Endothelial cell of umbilical vein (primary cell): Measurements from ENCODE around the gene ENPP4. TPM values are rescaled to one million over a fixed set of nuclear protein-coding genes. Genes with fewer than 3 reads are reported as not detected.

ENCODE experiments used
- BruUV-seq: library from RNA; stranded (reverse); fragments of 400-500 nt; replicated peaks from 2 replicates; lab custom pipeline; 2021; lab: Mats Ljungman, UMichigan
- CTCF ChIA-PET: fragments of 300-600, 350-600 bp; sonication (Branson Sonifier 250); formaldehyde crosslinking; loops from one replicate; lab custom pipeline; 2021; ENCODE audit warnings: antibody characterized with exemption, inconsistent platforms; lab: Charles Lee
- POLR2A ChIA-PET: fragments of 300-600, 350-600 bp; sonication (Branson Sonifier 250); formaldehyde crosslinking; loops from one replicate; lab custom pipeline; 2021; ENCODE audit warnings: antibody characterized with exemption, inconsistent platforms; lab: Charles Lee
- DNase-seq: peaks from one replicate; pipeline ENCODE4 v3.0.0-alpha.2; 2011; ENCODE audit warnings: low read depth, low spot score
- FAIRE-seq: peaks from 2 replicates; lab custom pipeline; 2011; peaks lifted over from hg19 to GRCh38; lab: Jason Lieb, UNC
- H2AFZ ChIP-seq: 2 replicates; pipeline ENCODE4 v1.6.0; 2012; ENCODE audit warnings: low read depth, low read length, control low read depth, inconsistent platforms
- H3K27ac ChIP-seq: 2 replicates; pipeline ENCODE4 v1.5.1; 2011; ENCODE audit warnings: low read depth, mild to moderate bottlenecking, control low read depth, low read length, moderate library complexity; ENCODE audit not compliant: insufficient read depth
- H3K27me3 ChIP-seq, 2 experiments: 2 replicates each; pipeline versions ENCODE4 v1.6.0 to v1.6.1; 2011; ENCODE audit warnings: low read length in 2 of 2, mixed read lengths in 1 of 2; ENCODE audit not compliant: control insufficient read depth in 2 of 2, insufficient read depth in 2 of 2
- H3K36me3 ChIP-seq, 2 experiments: 2 replicates in 1 of 2; 3 replicates in 1 of 2; pipeline ENCODE4 v1.5.1; 2011; ENCODE audit warnings: low read length in 2 of 2, mild to moderate bottlenecking in 1 of 2, moderate library complexity in 1 of 2; ENCODE audit not compliant: control insufficient read depth in 2 of 2, insufficient read depth in 2 of 2; ENCODE audit errors: extremely low read depth in 1 of 2
- H3K4me1 ChIP-seq: 3 replicates; pipeline ENCODE4 v1.5.1; 2011; ENCODE audit warnings: mild to moderate bottlenecking, low read length; ENCODE audit not compliant: control insufficient read depth, insufficient read depth; ENCODE audit errors: extremely low read depth
- H3K4me2 ChIP-seq: 2 replicates; pipeline ENCODE4 v1.6.1; 2011; ENCODE audit warnings: low read length, control low read depth, mixed read lengths; ENCODE audit not compliant: insufficient read depth
- H3K4me3 ChIP-seq, 3 experiments: fragments of 200-600 bp in 1 of 3; sonication (generic), shearing (Covaris generic) in 1 of 3; replicated peaks in 1 of 3; 2 replicates each; pipeline ENCODE4 v1.5.1; 2011 to 2016; ENCODE audit warnings: control low read depth in 3 of 3, low read length in 3 of 3, mild to moderate bottlenecking in 2 of 3, inconsistent platforms in 1 of 3, low read depth in 1 of 3, moderate library complexity in 1 of 3; ENCODE audit not compliant: insufficient read depth in 1 of 3
- H3K79me2 ChIP-seq: 2 replicates; pipeline ENCODE4 v1.6.0; 2012; ENCODE audit warnings: low read length, inconsistent platforms; ENCODE audit not compliant: control insufficient read depth, insufficient read depth
- H3K9ac ChIP-seq: replicated peaks from 2 replicates; pipeline ENCODE3; 2011; ENCODE audit warnings: low read length, control low read depth; ENCODE audit not compliant: insufficient read depth; ENCODE audit errors: extremely low read depth
- H3K9me1 ChIP-seq: replicated peaks from 3 replicates; pipeline ENCODE4 v1.6.0; 2011; ENCODE audit warnings: mild to moderate bottlenecking, low read length; ENCODE audit not compliant: control insufficient read depth, insufficient read depth; ENCODE audit errors: extremely low read depth
- H3K9me3 ChIP-seq: replicated peaks from 2 replicates; pipeline ENCODE4 v1.5.1; 2012; ENCODE audit warnings: low read length, inconsistent platforms; ENCODE audit not compliant: control insufficient read depth, insufficient read depth
- H4K20me1 ChIP-seq: replicated peaks from 2 replicates; pipeline ENCODE3; 2011; ENCODE audit warnings: mild to moderate bottlenecking, low read length; ENCODE audit not compliant: control insufficient read depth, insufficient read depth; ENCODE audit errors: extremely low read depth
- CTCF ChIP-seq, 2 donors: IDR thresholded peaks; 1 replicate in 1 of 2; 2 replicates in 1 of 2; pipeline ENCODE4 v1.5.1; 2011; ENCODE audit warnings: low read length in 2 of 2, mild to moderate bottlenecking in 2 of 2, moderate library complexity in 2 of 2, control low read depth in 1 of 2, inconsistent platforms in 1 of 2, low read depth in 1 of 2; ENCODE audit not compliant: insufficient read depth in 1 of 2; ENCODE audit errors: extremely low read depth in 1 of 2
- EZH2 ChIP-seq: IDR thresholded peaks from 2 replicates; pipeline ENCODE4 v1.6.1; 2012; ENCODE audit warnings: borderline replicate concordance, low read depth, mild to moderate bottlenecking, moderate library complexity, low read length, inconsistent platforms; ENCODE audit not compliant: severe bottlenecking
- FOS ChIP-seq: IDR thresholded peaks from 2 replicates; pipeline ENCODE4 v1.6.1; 2011; ENCODE audit warnings: mild to moderate bottlenecking, low read length, moderate library complexity, borderline replicate concordance; ENCODE audit not compliant: insufficient read depth
- GATA2 ChIP-seq: IDR thresholded peaks from 2 replicates; pipeline ENCODE4 v1.7.0; 2011; ENCODE audit warnings: low read depth, mild to moderate bottlenecking, moderate library complexity, mixed read lengths, low read length; ENCODE audit not compliant: insufficient read length, insufficient read depth
- JUN ChIP-seq: IDR thresholded peaks from 2 replicates; pipeline ENCODE4 v1.6.1; 2011; ENCODE audit warnings: borderline replicate concordance, low read depth; ENCODE audit not compliant: insufficient read length, insufficient read depth
- MYC ChIP-seq: IDR thresholded peaks from one replicate; pipeline ENCODE4 v1.6.1; 2011; ENCODE audit warnings: mild to moderate bottlenecking, low read depth, low read length
- POLR2A ChIP-seq: IDR thresholded peaks from 2 replicates; pipeline ENCODE4 v1.6.1; 2012; ENCODE audit warnings: low read depth, mild to moderate bottlenecking, control low read depth, low read length
- POLR2AphosphoS5 ChIP-seq: IDR thresholded peaks from 2 replicates; pipeline ENCODE4 v1.6.1; 2012; ENCODE audit warnings: low read depth, mild to moderate bottlenecking, control low read depth, low read length, moderate library complexity; ENCODE audit not compliant: insufficient read depth
- dilution Hi-C: fragments of 300-500 bp; cut with MboI; formaldehyde crosslinking; loops from one replicate; pipeline ENCODE4 v1.15.0; 2019; ENCODE audit warnings: low sequenced_read_pairs; ENCODE audit not compliant: extremely low pct_ligation_motif_present
- intact Hi-C: fragments of 100-400 bp; cut with micrococcal nuclease; formaldehyde crosslinking; loops from one replicate; pipeline ENCODE4 v1.10.0; 2022
- polyA plus RNA-seq, 4 experiments: library from polyadenylated mRNA; depleted of rRNA in 3 of 4; stranded (reverse) in 3 of 4; unstranded in 1 of 4; fragments of >200 nt; gene quantifications; 2 replicates each; pipeline versions ENCODE4 v1.2.1 to v1.2.3, GENCODE V29; 2011 to 2012; ENCODE audit warnings: missing spikeins in 1 of 4
- total RNA-seq: library from RNA; stranded (reverse); gene quantifications from 2 replicates; pipeline ENCODE4 v1.2.3, GENCODE V29; 2021
- TF ChIP-seq, protein P1 (sequence below): IDR thresholded peaks from 2 replicates; pipeline ENCODE4 v1.6.1; 2011; ENCODE audit not compliant: insufficient read depth, insufficient read length

Gene ENPP4
- total and polyA plus RNA-seq, 2 donors (not counting 3 experiments of a cell fraction or from before 2014, with no cell fraction given): 1.5 to 3.9 TPM

DNA sequence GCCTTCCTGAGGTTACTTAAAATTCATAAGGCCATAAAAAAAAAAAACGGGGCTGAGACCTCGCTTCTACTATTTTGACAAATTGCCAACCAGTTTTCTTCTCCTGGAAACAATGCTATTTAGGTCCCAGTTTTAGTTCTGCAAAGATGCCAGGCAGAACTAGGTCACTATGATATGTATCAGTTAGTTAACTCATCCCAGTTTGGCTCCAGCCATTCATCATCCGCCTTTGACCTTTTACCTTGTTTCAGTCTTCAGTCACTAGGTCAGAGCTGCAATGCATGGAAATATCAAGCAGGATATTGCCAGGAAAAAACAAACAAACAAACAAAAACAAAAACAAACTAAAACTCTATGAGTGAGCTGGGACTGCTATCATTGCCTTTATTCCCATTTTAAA lies 29.8 kb upstream of the ENPP4 start:
- no TSS peak for BruUV-seq
- no peak overlapping the region for H3K4me2 ChIP-seq
- H3K27ac ChIP-seq: no peak overlapping the region
- no peaks in the 10 kb centered on the region for H3K4me1 ChIP-seq
- no peak for FAIRE-seq
- peaks cover 0 to 2% of the 10 kb centered on the region in 2 experiments for H3K27me3 ChIP-seq
- intact Hi-C loops: no loop called here
- DNase-seq: no peak
- no peak for TF ChIP-seq MYC
- TF ChIP-seq EZH2: no peak
- TF ChIP-seq, protein P1, sequence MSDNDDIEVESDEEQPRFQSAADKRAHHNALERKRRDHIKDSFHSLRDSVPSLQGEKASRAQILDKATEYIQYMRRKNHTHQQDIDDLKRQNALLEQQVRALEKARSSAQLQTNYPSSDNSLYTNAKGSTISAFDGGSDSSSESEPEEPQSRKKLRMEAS: no peak
- TF ChIP-seq POLR2A: no peak
- no peak for TF ChIP-seq POLR2AphosphoS5
- TF ChIP-seq FOS: no peak
- no peak for TF ChIP-seq GATA2
- TF ChIP-seq JUN: no peak
- no peak for TF ChIP-seq CTCF (IDR thresholded peaks at IDR 0.05; ENCODE audit: extremely low read depth in 1 of 2, insufficient read depth in 1 of 2, low read depth in 1 of 2, low read length in 2 of 2)
- H3K4me3 ChIP-seq: no peak overlapping the region
- H3K9me1 ChIP-seq: no peaks in the 10 kb centered on the region
- no peaks in the 10 kb centered on the region for H4K20me1 ChIP-seq
- H3K9me3 ChIP-seq: no peaks in the 10 kb centered on the region
- H3K79me2 ChIP-seq: no peaks in the 10 kb centered on the region
- ChIA-PET CTCF (interaction anchor here (2.4 to 2.6 kb wide), 2 partner anchors 9 to 311 kb away, joined by 12 to 14 read pairs; no protein-coding TSS in a partner anchor), POLR2A (no interaction called here)
- H3K36me3 ChIP-seq: no peaks in the 10 kb centered on the region
- H3K9ac ChIP-seq: no peak overlapping the region
- no peak overlapping the region for H2AFZ ChIP-seq
- dilution Hi-C loops: no loop called here
